Ishikawa (cell line): Measurements from ENCODE around the gene MEGF6.

ENCODE experiments used
- FOXM1 ChIP-seq: IDR thresholded peaks from 2 replicates; pipeline ENCODE4 v1.6.1; 2012; ENCODE audit warnings: low read depth, borderline replicate concordance
- NFIC ChIP-seq: IDR thresholded peaks from 2 replicates; pipeline ENCODE4 v1.6.1; 2012
- RAD21 ChIP-seq: IDR thresholded peaks from 2 replicates; pipeline ENCODE4 v1.6.1; 2012; ENCODE audit warnings: low read depth
- YY1 ChIP-seq: IDR thresholded peaks from 2 replicates; pipeline ENCODE4 v1.6.1; 2012; ENCODE audit warnings: low read depth
- TF ChIP-seq, protein P1 (sequence below): IDR thresholded peaks from 2 replicates; pipeline ENCODE4 v1.6.1; 2012
- TF ChIP-seq, protein P2 (sequence below): IDR thresholded peaks from 2 replicates; pipeline ENCODE4 v1.6.1; 2012; ENCODE audit warnings: low read depth, mild to moderate bottlenecking

DNA sequence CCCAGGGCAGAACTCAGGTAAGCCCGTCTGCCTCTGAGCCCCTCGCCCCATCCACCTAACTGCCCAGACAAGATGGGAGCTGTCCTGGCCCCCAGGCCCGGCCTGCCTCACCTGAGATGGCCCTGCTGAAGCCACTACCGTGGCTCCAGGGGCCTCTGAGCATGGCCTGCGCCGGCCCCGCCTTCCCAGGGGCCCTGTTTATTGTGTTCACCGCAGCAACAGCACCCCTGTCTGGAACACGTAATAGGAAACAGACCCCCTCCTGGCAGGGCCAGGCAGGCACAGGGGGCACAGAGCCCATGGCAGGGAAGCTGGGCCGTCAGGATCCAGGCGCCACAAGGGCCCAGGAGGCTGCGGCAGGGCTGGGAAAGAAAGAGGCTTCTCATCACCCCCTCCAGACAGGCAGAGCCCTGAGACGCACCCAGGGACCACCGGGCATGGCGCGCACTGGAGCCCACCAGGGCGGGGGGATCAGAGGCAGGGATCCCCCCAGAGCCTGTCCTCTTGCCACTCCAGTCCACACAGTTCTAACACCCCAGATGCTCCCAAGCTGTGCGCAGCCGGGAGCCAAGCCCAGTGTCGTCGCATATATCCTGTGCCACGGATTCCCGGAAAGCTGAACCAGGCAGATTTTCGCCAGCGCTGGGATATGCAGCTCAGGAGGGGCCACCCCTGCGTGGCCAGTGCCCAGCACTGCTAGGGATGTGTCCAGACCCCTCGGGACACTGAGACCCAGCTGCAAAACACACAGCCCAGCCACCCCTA is 94.2 kb downstream of the MEGF6 start:
- TF ChIP-seq YY1 (no peak), NFIC (no peak), RAD21 (no peak), FOXM1 (no peak)
- TF ChIP-seq, protein P1, sequence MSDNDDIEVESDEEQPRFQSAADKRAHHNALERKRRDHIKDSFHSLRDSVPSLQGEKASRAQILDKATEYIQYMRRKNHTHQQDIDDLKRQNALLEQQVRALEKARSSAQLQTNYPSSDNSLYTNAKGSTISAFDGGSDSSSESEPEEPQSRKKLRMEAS = no peak; the same call in 1 of the 2 replicates
- TF ChIP-seq, protein P2, sequence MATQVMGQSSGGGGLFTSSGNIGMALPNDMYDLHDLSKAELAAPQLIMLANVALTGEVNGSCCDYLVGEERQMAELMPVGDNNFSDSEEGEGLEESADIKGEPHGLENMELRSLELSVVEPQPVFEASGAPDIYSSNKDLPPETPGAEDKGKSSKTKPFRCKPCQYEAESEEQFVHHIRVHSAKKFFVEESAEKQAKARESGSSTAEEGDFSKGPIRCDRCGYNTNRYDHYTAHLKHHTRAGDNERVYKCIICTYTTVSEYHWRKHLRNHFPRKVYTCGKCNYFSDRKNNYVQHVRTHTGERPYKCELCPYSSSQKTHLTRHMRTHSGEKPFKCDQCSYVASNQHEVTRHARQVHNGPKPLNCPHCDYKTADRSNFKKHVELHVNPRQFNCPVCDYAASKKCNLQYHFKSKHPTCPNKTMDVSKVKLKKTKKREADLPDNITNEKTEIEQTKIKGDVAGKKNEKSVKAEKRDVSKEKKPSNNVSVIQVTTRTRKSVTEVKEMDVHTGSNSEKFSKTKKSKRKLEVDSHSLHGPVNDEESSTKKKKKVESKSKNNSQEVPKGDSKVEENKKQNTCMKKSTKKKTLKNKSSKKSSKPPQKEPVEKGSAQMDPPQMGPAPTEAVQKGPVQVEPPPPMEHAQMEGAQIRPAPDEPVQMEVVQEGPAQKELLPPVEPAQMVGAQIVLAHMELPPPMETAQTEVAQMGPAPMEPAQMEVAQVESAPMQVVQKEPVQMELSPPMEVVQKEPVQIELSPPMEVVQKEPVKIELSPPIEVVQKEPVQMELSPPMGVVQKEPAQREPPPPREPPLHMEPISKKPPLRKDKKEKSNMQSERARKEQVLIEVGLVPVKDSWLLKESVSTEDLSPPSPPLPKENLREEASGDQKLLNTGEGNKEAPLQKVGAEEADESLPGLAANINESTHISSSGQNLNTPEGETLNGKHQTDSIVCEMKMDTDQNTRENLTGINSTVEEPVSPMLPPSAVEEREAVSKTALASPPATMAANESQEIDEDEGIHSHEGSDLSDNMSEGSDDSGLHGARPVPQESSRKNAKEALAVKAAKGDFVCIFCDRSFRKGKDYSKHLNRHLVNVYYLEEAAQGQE = no peak
